ENCODE results near the gene CCDC141.
"Not testable (repeated sequence)": the region's sequence is repeated elsewhere in the genome, so short reads cannot be mapped to it uniquely, and the experiment has no call there.

The CCDC141 gene

GRCh38 chr2:179049546-179050311 is at the start of gene CCDC141:
TSS of gene CCDC141 (minus strand) at chr2:179050137. CDS start at chr2:179049941, 196 bp downstream.
- no peak for DNase-seq

DNA sequence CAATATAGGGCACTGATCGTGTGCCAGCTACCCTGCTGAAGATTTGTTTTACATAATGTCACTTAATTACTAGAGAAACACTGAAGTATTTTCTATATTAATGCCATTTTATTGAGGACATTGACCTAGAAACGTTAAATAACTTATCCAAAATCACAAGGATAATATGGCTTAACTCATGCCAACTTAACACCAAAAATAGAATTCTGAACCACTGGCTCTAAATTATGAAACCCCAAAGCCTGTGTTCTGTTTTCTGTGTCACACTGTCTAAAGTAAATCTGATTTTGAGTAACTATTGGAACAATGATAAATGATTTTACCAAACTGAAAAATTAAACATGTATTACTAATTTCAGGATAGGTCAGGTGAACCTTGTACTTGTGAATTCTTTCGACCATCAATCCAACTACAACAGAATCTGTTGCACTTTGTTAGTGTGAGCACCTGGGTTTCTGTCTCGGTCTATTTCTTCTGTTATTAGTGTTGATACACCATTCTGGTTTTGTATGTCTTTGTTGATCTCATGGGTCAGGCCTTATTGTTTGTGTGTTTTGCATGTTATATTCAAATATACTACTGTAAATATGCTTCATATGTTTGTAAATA is 48.2 kb upstream of the CCDC141 start:
- no peak for DNase-seq

DNA sequence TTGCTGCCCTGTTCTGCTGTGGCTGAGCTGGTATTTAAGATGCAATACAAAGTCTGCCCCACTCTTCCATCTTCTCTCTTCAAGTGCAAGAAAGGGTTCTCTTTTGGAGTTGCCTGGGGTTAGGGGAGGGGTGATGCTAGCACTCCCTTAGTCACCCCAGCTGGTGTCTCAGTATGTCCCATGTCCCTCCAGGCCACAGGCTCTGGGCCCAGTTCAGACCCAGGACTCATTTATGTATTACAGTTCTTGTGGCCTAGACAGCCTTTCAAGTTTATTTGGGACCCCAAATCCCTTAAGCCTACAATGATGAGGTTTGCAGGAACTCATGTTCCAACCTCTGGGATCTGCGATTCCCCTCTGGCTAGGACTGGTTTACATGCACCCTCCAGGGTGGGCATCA is 47.2 kb upstream of the CCDC141 start:
- DNase-seq, result no peak

- no peak for DNase-seq
Measured at GRCh38 chr2:179096090-179096489, 46.2 kb upstream of the CCDC141 start.

DNA sequence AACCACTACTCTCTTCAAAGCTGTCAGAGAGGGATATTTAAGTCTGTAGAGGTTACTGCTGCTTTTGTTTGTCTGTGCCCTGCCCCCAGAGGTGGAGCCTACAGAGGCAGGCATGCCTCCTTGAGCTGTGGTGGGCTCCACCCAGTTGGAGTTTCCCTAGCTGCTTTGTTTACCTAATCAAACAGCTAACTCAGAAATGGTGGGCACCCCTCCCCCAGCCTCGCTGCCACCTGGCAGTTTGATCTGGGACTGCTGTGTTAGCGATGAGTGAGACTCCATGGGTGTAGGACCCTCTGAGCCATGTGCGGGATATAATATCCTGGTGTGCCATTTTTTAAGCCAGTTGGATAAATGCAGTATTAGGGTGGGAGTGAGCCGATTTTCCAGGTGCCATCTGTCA is 43.0 kb upstream of the CCDC141 start:
- DNase-seq, result not testable (repeated sequence)

- DNase-seq, result no peak
Measured at GRCh38 chr2:179082697-179083096, 32.8 kb upstream of the CCDC141 start.

- no peak for DNase-seq
Measured at GRCh38 chr2:179081954-179082353, 32.0 kb upstream of the CCDC141 start.

GRCh38 chr2:179072527-179072926 is 22.6 kb upstream of the CCDC141 start:
- no peak for DNase-seq

GRCh38 chr2:179071810-179072355 is 21.9 kb upstream of the CCDC141 start:
- no peak for DNase-seq

DNA sequence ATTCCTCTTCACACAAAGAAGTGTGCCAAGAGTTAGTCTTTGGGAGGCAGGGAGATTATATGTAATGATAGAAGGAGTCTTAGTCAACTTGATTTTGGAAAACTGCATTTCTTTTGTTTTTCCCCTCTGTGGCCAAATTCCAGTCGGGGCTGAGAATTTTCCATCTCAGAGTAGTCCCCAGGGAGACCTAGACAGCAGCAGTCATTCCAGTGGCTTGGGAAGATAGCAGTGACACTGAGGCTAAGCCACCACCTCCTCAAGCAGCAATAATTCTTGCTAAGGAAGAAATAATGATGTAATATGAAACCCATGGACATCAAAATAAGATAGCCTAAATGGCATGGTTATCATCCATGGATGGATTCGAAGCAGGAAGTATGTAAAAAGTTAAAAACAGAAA is 21.0 kb upstream of the CCDC141 start:
- DNase-seq, result no peak

DNA sequence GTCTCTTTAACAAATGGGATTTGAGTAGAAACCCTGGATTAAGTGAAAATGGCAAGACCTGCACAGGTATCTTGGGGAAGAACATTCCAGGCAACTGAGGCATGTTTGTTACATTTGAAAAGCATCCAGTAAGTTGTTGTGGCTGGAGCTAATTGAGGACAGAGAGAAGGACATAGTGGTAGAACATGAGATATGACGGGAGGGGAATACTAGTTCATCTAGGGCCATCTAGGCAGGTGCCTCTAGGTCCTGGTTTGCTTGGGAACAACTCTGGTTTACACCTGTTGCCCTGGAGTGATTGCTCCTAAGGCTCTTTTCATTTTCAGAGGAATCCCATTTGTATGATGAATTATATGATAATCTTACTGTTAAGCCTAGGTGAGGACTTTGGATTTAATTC is 19.7 kb upstream of the CCDC141 start:
- no peak for DNase-seq

DNA sequence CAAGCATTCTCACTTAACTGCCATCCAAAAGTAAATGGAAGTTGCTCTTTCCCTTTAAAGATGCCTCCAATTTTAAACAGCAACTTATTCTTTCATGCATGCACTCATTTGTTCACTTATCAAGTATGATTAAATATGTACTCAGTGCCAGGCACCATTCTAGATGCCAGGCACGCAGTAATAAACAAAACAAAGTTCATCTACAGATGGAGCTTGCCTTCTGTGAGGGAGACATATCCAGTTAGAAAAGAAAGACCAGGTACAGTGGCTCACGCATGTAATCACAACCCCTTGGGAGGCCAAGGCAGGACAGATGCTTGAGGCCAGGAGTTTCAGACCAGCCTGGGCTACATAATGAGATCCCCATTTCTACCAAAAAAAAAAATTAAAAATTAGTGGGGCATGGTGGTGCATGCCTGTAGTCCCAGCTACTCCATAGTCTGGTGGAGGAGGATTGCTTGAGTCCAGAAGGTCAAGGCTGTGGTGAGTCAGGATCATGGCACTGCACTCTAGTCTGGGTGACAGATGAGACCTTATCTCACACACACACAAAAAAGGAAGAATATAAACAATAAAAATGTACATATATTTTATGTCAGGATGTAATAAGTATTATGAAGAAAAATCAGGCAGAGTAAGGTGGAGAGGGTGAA is 19.2 kb upstream of the CCDC141 start:
- DNase-seq, result no peak

- peak; percentile 3 for DNase-seq
Measured at GRCh38 chr2:179059026-179059700, 9.2 kb upstream of the CCDC141 start.

DNA sequence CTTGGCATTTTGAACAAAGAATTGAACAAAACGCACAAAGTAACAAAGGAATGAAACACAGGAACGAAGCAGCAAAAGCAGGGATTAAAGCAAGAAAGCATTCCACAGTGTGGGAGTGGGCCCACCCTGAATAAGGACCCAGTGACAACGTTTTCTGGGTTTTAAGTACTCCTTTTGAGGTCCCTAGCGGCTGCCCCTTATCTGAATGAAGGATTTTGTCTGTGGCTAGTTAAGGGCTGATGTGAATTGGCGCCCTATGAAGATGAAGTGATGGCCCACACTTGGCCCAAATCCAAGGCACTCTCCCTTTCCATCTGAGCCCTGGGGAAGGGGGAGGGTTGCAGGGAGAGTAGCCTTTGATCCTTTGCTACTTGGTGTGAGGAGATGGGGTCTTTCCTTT is 7.8 kb upstream of the CCDC141 start:
- DNase-seq, result no peak

DNA sequence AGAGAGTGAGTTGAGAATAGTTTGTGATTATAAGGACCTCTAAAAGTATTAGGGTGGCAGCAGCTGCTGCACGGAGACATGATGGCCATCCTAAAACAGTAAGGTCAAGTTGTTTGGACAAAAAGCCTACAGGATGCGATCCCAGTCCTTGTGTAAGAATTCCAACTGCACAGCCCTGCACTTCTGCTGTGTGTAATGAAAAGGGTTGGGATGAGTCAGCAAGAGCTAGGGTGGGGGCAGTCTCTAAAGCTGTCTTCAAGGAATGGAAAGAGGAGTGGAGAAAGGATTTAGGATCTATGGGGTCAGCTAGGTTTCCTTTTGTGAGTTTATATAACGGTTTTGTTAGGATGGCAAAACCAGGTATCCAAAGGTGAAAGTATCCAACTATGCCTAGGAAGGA is 3.6 kb upstream of the CCDC141 start:
- DNase-seq, result not testable (repeated sequence)

DNA sequence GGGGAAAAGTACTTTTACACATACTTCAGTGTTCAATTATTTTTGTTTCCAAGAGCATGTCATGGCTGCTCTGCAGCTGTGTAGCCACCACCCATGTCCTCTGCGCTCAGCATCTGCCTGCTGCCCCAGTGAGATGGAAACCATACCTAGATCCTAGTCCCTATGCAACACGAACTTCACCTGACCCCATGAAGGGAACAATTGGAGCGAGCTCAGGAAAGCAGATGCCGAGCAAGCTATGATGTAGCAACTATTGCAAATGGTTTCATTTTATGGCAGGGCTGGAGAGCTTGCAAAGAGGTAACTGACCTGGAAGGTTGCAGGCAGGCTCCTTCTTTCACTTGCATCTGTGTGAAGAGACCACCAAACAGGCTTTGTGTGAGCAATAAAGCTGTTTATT is 1.3 kb upstream of the CCDC141 start:
- no peak for DNase-seq

DNA sequence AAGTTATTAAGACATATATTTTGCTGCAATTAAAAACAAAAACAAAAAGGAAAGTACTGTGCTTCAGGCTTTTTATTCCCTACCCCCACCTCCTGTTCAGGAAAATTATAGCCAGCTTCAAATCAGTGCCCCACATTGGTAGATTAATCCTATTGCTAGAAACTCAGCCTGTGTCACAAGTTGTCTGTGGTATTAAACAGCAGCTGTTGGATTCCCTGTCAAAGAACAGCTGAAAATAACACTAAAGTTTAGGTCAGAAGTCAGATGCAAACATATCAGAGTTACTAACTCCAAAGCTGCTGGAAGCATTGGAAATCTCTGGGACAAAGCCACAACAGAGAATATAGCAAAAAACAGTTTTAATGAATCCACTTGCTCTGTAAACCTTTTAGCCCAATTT is 818 bp upstream of the CCDC141 start:
- DNase-seq, result no peak

DNA sequence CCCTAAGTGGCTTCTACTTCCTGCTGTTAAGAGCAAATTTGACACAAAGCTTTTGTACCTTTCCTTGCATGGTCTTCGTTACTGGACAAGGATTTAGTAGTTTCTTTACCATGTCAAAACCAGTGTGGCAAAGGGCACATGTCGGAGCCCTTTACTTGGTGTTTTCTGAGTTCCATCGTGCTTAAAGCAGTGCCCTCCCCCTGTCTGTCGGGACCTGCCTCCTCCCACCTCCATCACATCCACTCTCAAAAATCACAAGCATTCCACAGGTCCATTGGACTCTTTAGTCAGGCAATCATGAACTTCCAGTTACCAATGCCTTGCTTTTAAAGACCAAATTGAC is 763 bp downstream of the CCDC141 start:
- DNase-seq, result no peak

DNA sequence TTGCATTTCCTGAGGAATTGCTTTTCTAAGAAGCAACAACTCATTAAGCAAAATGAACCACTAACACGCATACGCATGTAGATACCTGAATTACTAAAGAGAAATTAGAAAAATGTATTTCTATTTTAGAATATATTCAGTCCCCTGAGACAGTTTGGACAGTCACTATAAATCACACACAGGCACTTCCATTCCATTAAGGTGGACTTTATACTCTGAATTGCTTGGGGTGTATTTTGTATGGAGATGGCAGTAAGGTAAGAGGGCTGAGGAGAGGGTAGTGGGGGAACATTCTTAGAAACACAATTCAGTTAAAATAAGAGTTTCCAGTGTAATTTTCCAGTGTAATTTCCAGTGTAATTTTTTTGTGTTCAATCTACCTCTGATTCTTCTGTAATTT is 1.8 kb downstream of the CCDC141 start:
- no peak for DNase-seq

DNA sequence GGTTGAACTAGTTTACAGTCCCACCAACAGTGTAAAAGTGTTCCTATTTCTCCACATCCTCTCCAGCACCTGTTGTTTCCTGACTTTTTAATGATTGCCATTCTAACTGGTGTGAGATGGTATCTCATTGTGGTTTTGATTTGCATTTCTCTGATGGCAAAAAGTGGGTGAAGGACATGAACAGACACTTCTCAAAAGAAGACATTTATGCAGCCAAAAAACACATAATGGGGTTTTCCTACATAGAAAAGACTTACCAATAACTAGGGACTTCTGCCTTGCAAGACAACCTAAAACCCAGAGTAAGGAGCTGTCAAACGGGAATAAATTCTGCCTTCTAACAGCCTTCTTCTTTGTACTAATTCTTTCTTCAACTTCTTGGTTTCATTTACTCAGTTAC is 4.3 kb downstream of the CCDC141 start:
- DNase-seq, result not testable (repeated sequence)

DNA sequence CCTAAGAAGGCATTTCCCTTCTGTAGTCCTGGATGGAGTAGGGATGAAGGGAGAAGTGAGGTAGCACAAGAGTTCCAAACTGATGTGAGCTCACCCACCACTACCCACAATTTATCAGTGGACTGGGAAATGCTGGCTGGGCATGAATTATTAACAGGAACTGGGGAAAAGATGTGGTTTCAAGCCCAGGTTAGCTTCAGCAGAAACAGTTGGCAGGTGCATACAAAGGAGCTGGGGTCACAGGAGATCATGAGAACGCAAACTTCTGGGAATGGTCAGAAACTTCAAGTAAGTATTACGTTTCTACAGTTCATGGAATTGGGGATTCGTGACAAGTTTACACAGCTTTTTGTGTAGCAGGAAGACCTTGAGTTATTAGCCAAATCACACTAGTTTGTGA is 5.4 kb downstream of the CCDC141 start:
- no peak for DNase-seq

- no peak for DNase-seq
Measured at GRCh38 chr2:179037807-179038206, 12.1 kb downstream of the CCDC141 start.

DNA sequence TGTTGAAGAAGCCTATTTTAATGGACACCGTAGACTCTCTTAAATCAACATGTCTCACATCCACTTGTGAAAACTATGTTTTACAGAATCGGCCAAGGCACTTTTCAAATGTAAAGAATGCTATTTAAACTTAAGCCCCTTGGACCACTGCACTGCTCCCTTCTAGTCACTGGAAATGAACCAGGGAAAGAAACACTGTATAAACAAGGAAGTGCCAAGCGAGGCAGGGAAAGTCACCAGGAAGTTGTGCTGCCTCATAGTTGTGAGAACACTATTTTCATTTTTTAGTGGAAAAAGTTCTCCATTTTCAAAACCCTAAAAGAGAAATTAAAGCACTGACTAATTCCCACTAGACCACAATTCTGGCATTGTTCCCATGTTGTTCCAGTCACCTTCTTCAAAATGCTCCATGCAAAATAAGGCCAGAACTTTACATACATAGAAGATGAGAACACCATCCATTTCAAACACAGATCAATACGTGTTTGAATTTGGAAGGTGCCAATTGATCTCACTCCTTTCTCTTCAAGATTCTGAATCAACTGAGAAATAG is 13.5 kb downstream of the CCDC141 start:
- DNase-seq, result no peak

All from suppressor macrophage treated with lipopolysaccharide for 4 hours (primary cell).